Prostate gland (tissue), 2 donors: ENCODE data around the gene GALNT2. TPM values are rescaled to one million over a fixed set of nuclear protein-coding genes. Genes with fewer than 3 reads are reported as not detected.

Experiments
- DNase-seq: peaks from one replicate; pipeline ENCODE4 v3.0.0-alpha.2; 2019; ENCODE audit warnings: low spot score
- H3K27ac ChIP-seq, 2 donors: fragments of 200-600 bp; sonication (generic); 2 replicates each; pipeline ENCODE4 v1.5.1; 2017 to 2019
- H3K27me3 ChIP-seq: fragments of 200-600 bp; sonication (generic); replicated peaks from 2 replicates; pipeline ENCODE4 v1.5.1; 2019; ENCODE audit not compliant: insufficient read depth
- H3K36me3 ChIP-seq, 2 donors: fragments of 200-600 bp; sonication (generic); 1 replicate in 1 of 2; 2 replicates in 1 of 2; pipeline versions ENCODE4 v1.5.1 to v1.8.1; 2017 to 2019
- H3K4me1 ChIP-seq: fragments of 200-600 bp; sonication (generic); replicated peaks from 2 replicates; pipeline ENCODE4 v1.5.1; 2019
- H3K4me3 ChIP-seq, 2 donors: fragments of 200-600 bp; sonication (generic); 2 replicates each; pipeline ENCODE4 v1.5.1; 2017 to 2019
- H3K9me3 ChIP-seq: fragments of 200-600 bp; sonication (generic); 2 replicates; pipeline ENCODE4 v1.5.1; 2017
- POLR2A ChIP-seq: fragments of 450-650 bp; IDR thresholded peaks from one replicate; pipeline ENCODE4 v1.6.1; 2016; ENCODE audit warnings: antibody characterized with exemption, mild to moderate bottlenecking
- POLR2AphosphoS5 ChIP-seq: sonication (generic); formaldehyde crosslinking; IDR thresholded peaks from one replicate; pipeline ENCODE4 v1.6.1; 2017; ENCODE audit warnings: antibody characterized with exemption
- WGBS: methylation state at CpG from one replicate; pipeline ENCODE4 v1.1.5; 2018; 5-methylcytosine and 5-hydroxymethylcytosine counted together
- intact Hi-C: fragments of 100-400 bp; cut with DNase I; formaldehyde crosslinking; loops from one replicate; pipeline ENCODE4 v1.14.2; 2022
- total RNA-seq, 2 donors: library from RNA; depleted of rRNA; stranded (reverse); fragments of >200 nt; gene quantifications; one replicate each; pipeline ENCODE4 v1.1.0, GENCODE V29; 2016
- TF ChIP-seq, protein P1 (sequence below), 4 experiments: fragments of 200-600 bp in 2 of 4; fragments of 450-650 bp in 2 of 4; sonication (generic) in 2 of 4; IDR thresholded peaks; 1 replicate in 3 of 4; 2 replicates in 1 of 4; pipeline ENCODE4 v1.5.1; 2016 to 2019; ENCODE audit warnings: antibody characterized with exemption in 4 of 4, mild to moderate bottlenecking in 2 of 4, moderate library complexity in 2 of 4

The GALNT2 gene
- total RNA-seq, 2 donors from 2014 or later = 34.1 to 125 TPM

DNA sequence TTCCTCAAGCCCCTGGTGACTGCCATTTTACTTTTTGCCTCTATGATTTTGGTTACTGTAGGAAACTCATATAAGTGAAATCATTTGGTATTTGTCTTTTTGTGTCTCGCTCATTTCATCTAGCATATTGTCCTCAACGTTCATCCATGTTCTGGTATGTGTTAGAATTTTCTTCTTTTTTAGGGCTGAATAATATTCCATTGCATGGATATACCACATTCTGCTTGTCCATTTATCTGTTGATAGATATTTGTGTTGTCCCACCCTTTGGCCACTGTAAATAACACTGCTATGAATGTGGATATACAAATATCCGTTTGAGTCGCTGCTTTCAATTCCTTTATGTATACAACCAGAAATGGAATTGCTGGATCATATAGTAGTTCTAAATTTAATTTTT is 4.5 kb upstream of the GALNT2 start:
- Histone ChIP-seq H3K27me3 (no peaks in the 10 kb centered on the region), H3K36me3 (no peaks in the 10 kb centered on the region), H3K9me3 (no peaks in the 10 kb centered on the region), H3K4me3 (no peak overlapping the region), H3K4me1 (no peaks in the 10 kb centered on the region), H3K27ac (no peak overlapping the region)
- TF ChIP-seq, protein P1, sequence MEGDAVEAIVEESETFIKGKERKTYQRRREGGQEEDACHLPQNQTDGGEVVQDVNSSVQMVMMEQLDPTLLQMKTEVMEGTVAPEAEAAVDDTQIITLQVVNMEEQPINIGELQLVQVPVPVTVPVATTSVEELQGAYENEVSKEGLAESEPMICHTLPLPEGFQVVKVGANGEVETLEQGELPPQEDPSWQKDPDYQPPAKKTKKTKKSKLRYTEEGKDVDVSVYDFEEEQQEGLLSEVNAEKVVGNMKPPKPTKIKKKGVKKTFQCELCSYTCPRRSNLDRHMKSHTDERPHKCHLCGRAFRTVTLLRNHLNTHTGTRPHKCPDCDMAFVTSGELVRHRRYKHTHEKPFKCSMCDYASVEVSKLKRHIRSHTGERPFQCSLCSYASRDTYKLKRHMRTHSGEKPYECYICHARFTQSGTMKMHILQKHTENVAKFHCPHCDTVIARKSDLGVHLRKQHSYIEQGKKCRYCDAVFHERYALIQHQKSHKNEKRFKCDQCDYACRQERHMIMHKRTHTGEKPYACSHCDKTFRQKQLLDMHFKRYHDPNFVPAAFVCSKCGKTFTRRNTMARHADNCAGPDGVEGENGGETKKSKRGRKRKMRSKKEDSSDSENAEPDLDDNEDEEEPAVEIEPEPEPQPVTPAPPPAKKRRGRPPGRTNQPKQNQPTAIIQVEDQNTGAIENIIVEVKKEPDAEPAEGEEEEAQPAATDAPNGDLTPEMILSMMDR (IDR thresholded peaks at IDR 0.05) = no peak
- TF ChIP-seq POLR2AphosphoS5 (no peak), POLR2A (no peak)
- DNase-seq = no peak
- 85% methylated on average over 4 of the region's 4 CpGs for WGBS
- intact Hi-C loops = no loop called here

DNA sequence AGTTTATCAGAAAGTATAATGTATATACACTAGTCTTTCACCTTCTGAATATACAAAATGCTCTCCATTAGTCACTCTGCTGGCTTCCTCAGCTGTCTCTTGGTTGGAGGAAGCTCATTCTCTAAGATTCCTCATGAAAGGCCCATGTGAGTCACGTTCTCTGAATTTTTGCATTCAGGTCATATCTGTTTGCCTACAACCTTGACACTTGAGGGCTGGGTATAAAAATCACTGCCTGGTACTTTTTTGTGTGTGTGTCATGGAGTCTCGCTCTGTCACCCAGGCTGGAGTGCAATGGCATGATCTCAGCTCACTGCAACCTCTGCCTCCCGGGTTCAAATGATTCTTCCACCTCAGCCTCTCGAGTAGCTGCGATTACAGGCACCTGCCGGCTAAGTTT is 2.8 kb upstream of the GALNT2 start:
- Histone ChIP-seq H3K27me3 (no peaks in the 10 kb centered on the region), H3K9me3 (no peaks in the 10 kb centered on the region), H3K4me1 (no peaks in the 10 kb centered on the region), H3K27ac (no peak overlapping the region), H3K36me3 (no peaks in the 10 kb centered on the region), H3K4me3 (no peak overlapping the region)
- TF ChIP-seq POLR2A (no peak), POLR2AphosphoS5 (no peak)
- no peak for DNase-seq
- WGBS = 96% methylated on average over 6 of the region's 6 CpGs
- intact Hi-C loops = no loop called here

DNA sequence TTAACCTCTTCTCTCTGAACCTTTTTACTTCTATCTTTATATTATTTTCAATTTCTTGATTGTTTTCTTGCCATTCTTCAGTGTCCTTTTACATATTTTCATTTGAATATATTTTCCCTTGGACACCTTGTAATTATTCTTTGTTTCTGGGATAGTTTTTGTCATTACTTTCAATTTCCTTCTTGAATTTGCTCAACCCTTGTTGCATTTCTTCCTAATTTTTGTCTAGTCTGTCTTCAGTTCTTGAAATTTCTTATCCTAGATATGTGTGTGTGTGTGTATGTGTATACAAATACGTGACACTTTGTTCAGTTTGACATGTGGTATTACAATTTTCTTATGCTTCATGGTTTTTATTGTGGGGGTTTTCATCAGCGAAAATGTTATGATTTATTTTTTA is 1.9 kb upstream of the GALNT2 start:
- H3K27ac ChIP-seq = no peak overlapping the region
- intact Hi-C loops = loop anchor here (5.0 kb wide), 2 partner anchors 127 to 147 kb away; no protein-coding TSS in a partner anchor

DNA sequence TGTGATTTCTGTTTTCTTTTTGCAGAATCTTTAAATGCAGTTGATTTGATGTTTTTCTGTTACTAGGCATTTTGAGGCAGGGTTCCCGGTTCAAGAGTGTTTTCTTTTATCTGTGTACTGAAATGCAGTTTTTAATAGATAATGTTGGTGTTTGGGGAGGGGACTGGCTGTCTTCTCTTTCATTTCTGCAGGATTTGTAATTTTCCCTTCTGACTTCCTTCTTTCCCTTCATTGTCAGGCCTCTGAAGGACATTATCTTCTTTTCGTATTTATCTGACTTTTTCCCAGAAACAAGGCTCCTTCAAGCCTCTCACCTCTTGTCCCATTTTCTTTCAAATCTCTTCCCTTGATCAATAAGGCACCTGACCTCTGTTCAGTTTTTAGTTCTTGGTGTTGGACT is 1.5 kb upstream of the GALNT2 start:
- intact Hi-C loops = loop anchor here (5.0 kb wide), 2 partner anchors 127 to 147 kb away; no protein-coding TSS in a partner anchor
- H3K4me3 ChIP-seq = no peak overlapping the region
- 71% methylated on average over 2 of the region's 2 CpGs for WGBS

More for the DNA sequence above, 1.9 kb upstream of the GALNT2 start:
- Histone ChIP-seq H3K36me3 (no peaks in the 10 kb centered on the region), H3K27me3 (no peaks in the 10 kb centered on the region), H3K4me1 (no peaks in the 10 kb centered on the region), H3K9me3 (no peaks in the 10 kb centered on the region), H3K4me3 (no peak overlapping the region)
- DNase-seq = no peak
- TF ChIP-seq, protein P1 (IDR thresholded peaks at IDR 0.05) = no peak
- 91% methylated on average over 2 of the region's 2 CpGs for WGBS

DNA sequence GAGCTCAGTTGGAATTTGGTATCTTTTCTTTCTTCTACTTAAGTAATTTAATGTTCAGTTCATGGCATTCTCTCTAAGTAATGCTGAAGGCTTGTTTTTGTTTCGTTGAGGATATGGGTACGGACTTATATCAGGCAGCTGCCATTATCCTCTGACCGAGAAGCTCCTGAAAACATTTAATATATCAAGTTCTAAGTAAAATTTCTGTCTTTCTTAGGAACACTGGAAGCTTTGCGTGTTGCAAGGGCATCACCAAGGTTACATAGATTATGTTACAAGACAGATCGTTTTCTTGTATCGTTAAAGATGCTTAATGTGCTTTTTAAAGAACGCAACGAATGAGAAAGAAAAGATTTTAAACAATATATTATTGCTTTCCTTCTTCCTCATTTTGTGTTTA is 1.0 kb upstream of the GALNT2 start:
- no peak for DNase-seq
- WGBS = 34% methylated on average over 8 of the region's 8 CpGs
- Histone ChIP-seq H3K36me3 (no peaks in the 10 kb centered on the region), H3K27me3 (no peaks in the 10 kb centered on the region), H3K9me3 (no peaks in the 10 kb centered on the region), H3K4me1 (no peaks in the 10 kb centered on the region), H3K4me3 (no peak overlapping the region), H3K27ac (no peak overlapping the region)
- intact Hi-C loops = loop anchor here (5.0 kb wide), 2 partner anchors 126 to 146 kb away; no protein-coding TSS in a partner anchor
- TF ChIP-seq POLR2A (no peak), POLR2AphosphoS5 (no peak)
- TF ChIP-seq, protein P1 (IDR thresholded peaks at IDR 0.05) = no peak

More for the DNA sequence above, 1.5 kb upstream of the GALNT2 start:
- H3K27me3 ChIP-seq = no peaks in the 10 kb centered on the region
- TF ChIP-seq, protein P1 (IDR thresholded peaks at IDR 0.05) = no peak
- no peak for TF ChIP-seq POLR2A
- no peak for TF ChIP-seq POLR2AphosphoS5
- H3K36me3 ChIP-seq = no peaks in the 10 kb centered on the region
- no peaks in the 10 kb centered on the region for H3K4me1 ChIP-seq
- no peak overlapping the region for H3K27ac ChIP-seq
- DNase-seq = no peak
- H3K9me3 ChIP-seq = no peaks in the 10 kb centered on the region
